GM21529 (cell line): ENCODE measurements around the gene LRP2.
"Not testable (repeated sequence)": the region's sequence is repeated elsewhere in the genome, so short reads cannot be mapped to it uniquely, and the experiment has no call there.

Experiments
- ATAC-seq: cut with Tn5 transposase; IDR thresholded peaks from one replicate; pipeline ENCODE4 v1.9.1; 2021; ENCODE audit not compliant: unreplicated experiment

The LRP2 gene

GRCh38 chr2:169301596-169302335 is 60.6 kb downstream of the LRP2 start:
- no peak for ATAC-seq

GRCh38 chr2:169300636-169301530 is 61.5 kb downstream of the LRP2 start:
- no peak for ATAC-seq

- no peak for ATAC-seq
Measured at GRCh38 chr2:169298007-169298406, 64.3 kb downstream of the LRP2 start.

GRCh38 chr2:169294001-169294675 is 68.2 kb downstream of the LRP2 start:
- no peak for ATAC-seq

- ATAC-seq = no peak
Measured at GRCh38 chr2:169291517-169291916, 70.8 kb downstream of the LRP2 start.

- no peak for ATAC-seq
Measured at GRCh38 chr2:169290433-169290832, 71.9 kb downstream of the LRP2 start.

GRCh38 chr2:169287666-169288065 is 74.7 kb downstream of the LRP2 start:
- no peak for ATAC-seq

GRCh38 chr2:169286624-169287231 is 75.6 kb downstream of the LRP2 start:
- no peak for ATAC-seq

- ATAC-seq = no peak
Measured at GRCh38 chr2:169285531-169286235, 76.7 kb downstream of the LRP2 start.

GRCh38 chr2:169280502-169280901 is 81.8 kb downstream of the LRP2 start:
- ATAC-seq = no peak

GRCh38 chr2:169275696-169276444 is 86.5 kb downstream of the LRP2 start:
- no peak for ATAC-seq

GRCh38 chr2:169272010-169272409 is 90.3 kb downstream of the LRP2 start:
- no peak for ATAC-seq

- not testable (repeated sequence) for ATAC-seq
Measured at GRCh38 chr2:169270574-169270973, 91.8 kb downstream of the LRP2 start.

- ATAC-seq = no peak
Measured at GRCh38 chr2:169265591-169265990, 96.7 kb downstream of the LRP2 start.

GRCh38 chr2:169260846-169261642 is 101.3 kb downstream of the LRP2 start:
- ATAC-seq = no peak

GRCh38 chr2:169260246-169260645 is 102.1 kb downstream of the LRP2 start:
- ATAC-seq = no peak

GRCh38 chr2:169259402-169259801 is 102.9 kb downstream of the LRP2 start:
- ATAC-seq = no peak

GRCh38 chr2:169258045-169258601 is 104.2 kb downstream of the LRP2 start:
- ATAC-seq = no peak

GRCh38 chr2:169254774-169255173 is 107.6 kb downstream of the LRP2 start:
- no peak for ATAC-seq
